Nephron (organoid): Measurements from ENCODE around the gene SH2D5.

Experiments used
- H3K27ac Mint-ChIP-seq, 3 experiments: 2 replicates each; pipeline ENCODE4 v1.8.0; 2020; ENCODE audit warnings: mixed read lengths in 3 of 3, mild to moderate bottlenecking in 2 of 3, moderate library complexity in 1 of 3
- H3K27me3 Mint-ChIP-seq: 2 replicates; pipeline ENCODE4 v1.8.0; 2021; ENCODE audit warnings: low read depth, mild to moderate bottlenecking, moderate library complexity, mixed read lengths
- H3K36me3 Mint-ChIP-seq: 2 replicates; pipeline ENCODE4 v1.8.0; 2020; ENCODE audit warnings: low read depth, mixed read lengths
- H3K4me1 Mint-ChIP-seq: 2 replicates; pipeline ENCODE4 v1.8.0; 2020; ENCODE audit warnings: mixed read lengths
- H3K4me3 Mint-ChIP-seq, 3 experiments: 2 replicates each; pipeline ENCODE4 v1.8.0; 2020; ENCODE audit warnings: mild to moderate bottlenecking in 3 of 3, mixed read lengths in 3 of 3, moderate library complexity in 2 of 3
- H3K9me3 Mint-ChIP-seq: 2 replicates; pipeline ENCODE4 v1.8.0; 2020; ENCODE audit warnings: mixed read lengths
- CTCF ChIP-seq, 3 experiments: fragments of 200-600 bp; sonication (generic); IDR thresholded peaks; one replicate each; pipeline ENCODE4 v1.5.0; 2021; ENCODE audit warnings: antibody characterized with exemption in 3 of 3; ENCODE audit not compliant: unreplicated experiment in 3 of 3

Gene SH2D5

GRCh38 chr1:20726932-20727745 is 5.4 kb downstream of the SH2D5 start:
- H3K27ac Mint-ChIP-seq: no peak overlapping the region
- no peak for TF ChIP-seq CTCF (IDR thresholded peaks at IDR 0.05; ENCODE audit: unreplicated experiment in 3 of 3)
- H3K36me3 Mint-ChIP-seq: no peaks in the 10 kb centered on the region
- no peaks in the 10 kb centered on the region for H3K9me3 Mint-ChIP-seq
- peaks cover 52% of the 10 kb centered on the region for H3K27me3 Mint-ChIP-seq
- peaks cover 4% of the 10 kb centered on the region for H3K4me1 Mint-ChIP-seq
- H3K4me3 Mint-ChIP-seq: no peak overlapping the region

GRCh38 chr1:20726118-20726911 is 6.2 kb downstream of the SH2D5 start:
- TF ChIP-seq CTCF (IDR thresholded peaks at IDR 0.05; ENCODE audit: unreplicated experiment in 3 of 3): no peak
- H3K27ac Mint-ChIP-seq: no peak overlapping the region
- H3K36me3 Mint-ChIP-seq: no peaks in the 10 kb centered on the region
- H3K9me3 Mint-ChIP-seq: no peaks in the 10 kb centered on the region
- H3K4me3 Mint-ChIP-seq: no peak overlapping the region
- peaks cover 4% of the 10 kb centered on the region for H3K4me1 Mint-ChIP-seq
- H3K27me3 Mint-ChIP-seq: peaks cover 53% of the 10 kb centered on the region

GRCh38 chr1:20725189-20726117 is 7.0 kb downstream of the SH2D5 start:
- no peak overlapping the region for H3K27ac Mint-ChIP-seq
- H3K9me3 Mint-ChIP-seq: no peaks in the 10 kb centered on the region

GRCh38 chr1:20724364-20725188 is 7.9 kb downstream of the SH2D5 start:
- Mint-ChIP-seq H3K4me3 (no peak overlapping the region), H3K4me1 (no peaks in the 10 kb centered on the region), H3K27ac (no peak overlapping the region), H3K36me3 (no peaks in the 10 kb centered on the region), H3K27me3 (peaks cover 50% of the 10 kb centered on the region), H3K9me3 (no peaks in the 10 kb centered on the region)
- no peak for TF ChIP-seq CTCF (IDR thresholded peaks at IDR 0.05; ENCODE audit: unreplicated experiment in 3 of 3)

More at GRCh38 chr1:20725189-20726117, 7.0 kb downstream of the SH2D5 start:
- no peaks in the 10 kb centered on the region for H3K36me3 Mint-ChIP-seq
- no peak overlapping the region for H3K4me3 Mint-ChIP-seq
- H3K27me3 Mint-ChIP-seq: peaks cover 50% of the 10 kb centered on the region
- peaks cover 4% of the 10 kb centered on the region for H3K4me1 Mint-ChIP-seq
- TF ChIP-seq CTCF (IDR thresholded peaks at IDR 0.05; ENCODE audit: unreplicated experiment in 3 of 3): no peak
